T-helper 2 cell treated with Interferon-gamma antibody and Interleukin-4, amounts not matched to agents 100 ng/mL and 5 ng/mL, for 36 hours (primary cell): ENCODE measurements around the gene TEC. TPM values are rescaled to one million over a fixed set of nuclear protein-coding genes. Genes with fewer than 3 reads are reported as not detected.
"Not testable (repeated sequence)": the region's sequence is repeated elsewhere in the genome, so short reads cannot be mapped to it uniquely, and the experiment has no call there.

Source experiments
- intact Hi-C: fragments of 100-400 bp; cut with micrococcal nuclease; formaldehyde crosslinking; loops from one replicate; pipeline ENCODE4 v1.15.1; 2023
- total RNA-seq: library from RNA; stranded (reverse); gene quantifications from 2 replicates; pipeline ENCODE4 v1.2.3, GENCODE V29; 2022

TEC gene
- total RNA-seq, 1 donor from 2014 or later, result 1.1 TPM

DNA sequence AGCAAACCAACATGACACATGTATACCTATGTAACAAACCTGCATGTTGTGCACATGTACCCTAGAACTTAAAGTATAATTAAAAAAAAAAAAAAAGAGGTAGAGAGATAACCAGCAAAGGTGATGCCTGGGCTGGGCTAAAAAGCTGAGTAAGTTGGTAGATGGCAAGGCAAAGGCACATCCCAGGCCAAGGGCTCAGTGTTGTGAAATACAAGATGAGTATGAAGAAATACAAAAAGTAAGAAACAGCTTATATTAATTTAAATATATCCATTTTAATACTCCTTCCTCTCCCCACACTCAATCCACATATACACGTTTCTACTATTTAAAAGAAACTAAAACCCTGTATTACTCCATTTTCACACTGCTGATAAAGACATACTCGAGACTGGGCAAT lies 25.8 kb downstream of the TEC start:
- intact Hi-C loops, result no loop called here

DNA sequence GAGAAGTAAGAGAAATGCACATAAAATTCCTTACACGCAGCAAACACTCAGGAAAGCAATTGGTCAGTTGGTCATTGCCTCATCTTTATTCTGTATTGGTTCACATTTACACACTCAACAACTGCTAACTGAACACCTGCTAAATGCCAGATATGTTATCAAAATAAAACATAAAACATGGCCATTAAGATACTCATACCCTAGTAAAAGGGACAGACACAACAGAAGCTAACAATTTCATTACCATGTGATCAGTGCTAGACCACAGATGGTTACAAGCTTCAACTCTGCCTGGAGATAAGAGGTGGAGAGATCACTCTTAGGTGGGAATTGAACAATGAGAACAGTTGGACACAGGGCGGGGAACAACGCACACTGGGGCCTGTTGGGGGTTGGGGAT lies 26.2 kb downstream of the TEC start:
- intact Hi-C loops, result no loop called here

DNA sequence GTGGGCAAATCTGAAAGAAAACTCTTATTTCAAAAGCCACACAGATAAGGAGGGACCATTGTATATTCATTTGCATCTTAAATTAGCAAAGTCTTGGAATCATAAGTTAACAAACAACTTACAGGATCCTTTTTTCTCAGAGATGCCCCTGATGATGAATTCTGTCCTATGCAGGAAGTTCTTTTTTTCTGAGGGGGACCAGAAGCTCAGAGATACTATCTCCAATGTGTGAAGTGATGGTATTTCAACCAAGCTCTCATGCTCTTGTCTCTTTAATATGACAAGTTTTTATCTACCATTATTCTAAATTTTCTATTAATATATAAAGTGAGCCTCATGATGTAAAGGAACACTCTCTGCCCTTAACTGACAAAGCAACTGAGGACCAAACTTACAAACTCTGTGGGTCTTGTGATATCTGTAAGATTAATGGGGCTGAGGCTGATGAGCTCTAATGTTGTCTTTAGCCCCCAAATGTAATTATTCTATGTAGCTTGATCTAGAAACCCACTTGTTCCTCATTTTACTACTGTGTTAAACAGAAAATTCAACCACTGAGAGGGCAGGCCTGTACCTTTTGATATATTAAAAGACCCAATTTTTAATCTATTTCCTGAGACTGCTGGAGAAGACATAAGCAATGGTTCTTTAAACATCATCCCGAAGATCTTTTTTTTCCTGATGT lies 27.0 kb downstream of the TEC start:
- intact Hi-C loops, result no loop called here

DNA sequence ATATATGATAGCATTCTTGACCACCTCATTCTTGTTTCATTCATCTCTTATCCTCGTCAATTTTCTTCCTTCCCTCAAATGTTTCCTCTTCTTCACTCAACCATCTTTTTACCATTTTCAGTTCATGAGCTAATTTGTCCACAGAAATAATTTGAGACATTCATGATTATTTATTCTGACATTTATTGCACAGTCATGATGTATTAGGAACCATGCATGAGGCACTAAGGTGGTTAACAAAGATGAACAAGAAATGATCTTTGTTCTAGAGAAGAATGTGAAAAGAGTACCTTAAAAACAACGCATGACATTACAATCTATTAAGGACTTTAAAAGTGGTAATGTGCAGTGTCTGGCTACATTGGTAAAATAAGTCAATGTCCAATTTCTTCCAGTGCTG lies 27.9 kb downstream of the TEC start:
- intact Hi-C loops, result no loop called here

DNA sequence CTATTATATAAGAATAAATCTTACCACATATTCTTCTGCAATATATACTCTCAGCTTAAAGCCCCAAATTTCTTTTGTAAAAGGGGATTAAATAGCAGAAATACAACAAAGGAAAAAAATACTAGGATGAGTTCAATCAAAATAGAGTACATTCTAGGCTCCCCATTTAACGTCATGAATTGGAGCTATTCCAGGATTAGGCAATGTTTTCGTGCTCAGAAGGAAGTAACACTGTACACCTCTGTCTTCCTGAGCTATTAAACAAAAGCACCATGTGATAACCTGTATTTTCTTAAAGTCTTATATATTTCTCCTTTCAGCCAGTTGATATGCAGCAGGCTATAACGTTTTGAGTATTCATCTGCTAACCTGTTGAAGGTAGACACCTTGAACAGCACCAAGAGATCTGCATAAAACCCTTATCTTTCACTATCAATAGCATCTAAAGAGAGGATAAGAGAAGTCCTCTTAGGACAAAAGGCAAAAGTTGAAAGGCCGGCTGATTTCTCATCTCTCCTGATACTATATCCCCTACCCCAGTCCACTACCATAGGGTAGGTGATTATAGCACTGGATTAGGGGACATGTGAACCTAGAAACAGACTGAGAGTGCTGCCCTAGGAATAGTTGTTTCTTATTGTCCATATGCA lies 31.5 kb downstream of the TEC start:
- intact Hi-C loops, result no loop called here

DNA sequence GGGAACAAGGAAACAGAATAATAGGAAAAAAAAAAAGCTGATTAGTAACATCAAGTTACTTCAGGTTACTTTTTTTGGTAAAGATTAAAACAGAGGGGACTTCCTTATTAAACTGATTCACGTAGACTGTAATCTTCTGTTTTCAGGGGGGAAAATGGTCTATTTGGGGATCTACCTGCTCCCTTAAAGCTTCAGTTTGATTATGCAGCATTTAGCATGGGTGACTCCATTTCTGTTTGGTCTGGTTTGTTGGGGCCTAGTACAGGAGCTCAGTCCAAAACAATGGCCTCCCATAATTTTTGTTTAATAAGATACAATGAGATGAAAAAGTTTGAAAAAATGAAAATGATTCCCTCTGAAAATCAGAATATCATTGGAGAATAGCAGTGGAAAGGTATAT lies 34.6 kb downstream of the TEC start:
- intact Hi-C loops, result no loop called here

DNA sequence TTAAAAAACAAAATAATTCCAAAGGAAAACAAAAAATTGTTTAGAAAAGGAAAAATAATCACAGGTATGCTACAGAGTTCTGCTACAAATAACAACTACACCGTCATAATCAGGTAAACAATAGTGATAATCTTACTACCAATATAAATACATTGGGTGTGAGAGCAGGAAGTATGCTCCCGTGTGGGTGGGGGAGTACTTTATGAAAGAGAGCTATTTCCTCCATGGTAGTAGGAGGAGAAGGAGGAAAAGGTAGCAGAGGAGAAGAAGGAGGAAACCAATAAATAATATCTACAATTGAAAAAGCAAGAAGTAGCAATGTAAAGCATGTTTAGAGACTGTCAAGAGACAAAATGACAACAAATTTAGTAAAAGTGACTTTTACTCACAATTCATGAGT lies 35.1 kb downstream of the TEC start:
- intact Hi-C loops, result no loop called here

DNA sequence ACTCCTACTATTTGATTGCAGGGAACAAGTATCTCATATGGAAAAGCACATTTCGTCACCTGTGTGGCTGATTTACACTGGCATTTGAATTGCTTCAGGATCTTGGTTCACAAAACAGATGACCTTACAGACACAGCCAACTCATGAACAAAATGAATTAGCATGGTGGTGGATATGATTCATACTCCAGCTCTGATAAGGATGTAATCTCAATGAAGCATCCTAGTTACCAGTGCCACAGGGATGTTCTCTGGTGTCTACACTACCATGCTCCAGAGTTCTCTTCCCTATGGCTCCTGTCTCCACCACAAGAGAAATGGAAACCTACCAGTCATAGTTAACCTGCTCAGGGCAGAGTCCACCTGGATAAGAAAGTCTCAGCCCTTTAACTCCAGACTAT lies 40.7 kb downstream of the TEC start:
- intact Hi-C loops, result no loop called here

DNA sequence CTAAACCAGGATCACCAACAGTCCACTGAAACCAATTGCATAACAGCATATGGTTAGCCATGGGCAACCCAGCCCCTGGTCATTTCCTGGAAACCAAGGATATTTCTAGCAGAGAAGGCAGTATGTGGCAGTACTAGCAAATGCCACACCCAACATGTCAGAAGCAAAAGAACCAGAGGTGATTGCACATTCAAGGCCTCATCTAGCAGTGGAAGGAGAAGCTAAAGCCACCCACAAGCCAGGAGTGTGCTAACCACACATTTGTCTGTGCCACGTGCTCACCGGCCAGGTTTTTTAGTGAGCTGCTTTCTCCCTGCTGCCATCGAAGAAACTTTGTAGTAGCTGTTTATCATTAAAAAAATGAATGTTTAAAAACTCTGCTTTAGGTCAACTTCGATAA lies 42.0 kb downstream of the TEC start:
- intact Hi-C loops, result no loop called here

DNA sequence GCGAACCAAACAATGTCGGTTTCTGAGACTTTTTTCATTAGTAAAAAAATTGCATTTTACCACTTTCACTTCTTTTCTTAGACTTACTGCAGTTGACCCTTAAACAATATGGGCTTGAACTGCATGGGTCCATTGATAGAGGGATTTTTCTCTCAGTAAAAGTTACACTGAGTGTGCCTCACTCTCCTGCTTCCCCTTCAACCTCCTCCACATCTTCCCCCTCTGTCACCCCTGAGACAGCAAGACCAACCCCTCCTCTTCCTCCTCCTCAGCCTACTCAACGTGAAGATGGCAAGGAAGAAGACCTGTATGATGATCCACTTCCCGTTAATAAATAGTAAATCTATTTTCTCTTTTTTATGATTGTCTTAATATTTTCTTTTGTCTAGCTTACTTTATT lies 43.4 kb downstream of the TEC start:
- intact Hi-C loops, result no loop called here

DNA sequence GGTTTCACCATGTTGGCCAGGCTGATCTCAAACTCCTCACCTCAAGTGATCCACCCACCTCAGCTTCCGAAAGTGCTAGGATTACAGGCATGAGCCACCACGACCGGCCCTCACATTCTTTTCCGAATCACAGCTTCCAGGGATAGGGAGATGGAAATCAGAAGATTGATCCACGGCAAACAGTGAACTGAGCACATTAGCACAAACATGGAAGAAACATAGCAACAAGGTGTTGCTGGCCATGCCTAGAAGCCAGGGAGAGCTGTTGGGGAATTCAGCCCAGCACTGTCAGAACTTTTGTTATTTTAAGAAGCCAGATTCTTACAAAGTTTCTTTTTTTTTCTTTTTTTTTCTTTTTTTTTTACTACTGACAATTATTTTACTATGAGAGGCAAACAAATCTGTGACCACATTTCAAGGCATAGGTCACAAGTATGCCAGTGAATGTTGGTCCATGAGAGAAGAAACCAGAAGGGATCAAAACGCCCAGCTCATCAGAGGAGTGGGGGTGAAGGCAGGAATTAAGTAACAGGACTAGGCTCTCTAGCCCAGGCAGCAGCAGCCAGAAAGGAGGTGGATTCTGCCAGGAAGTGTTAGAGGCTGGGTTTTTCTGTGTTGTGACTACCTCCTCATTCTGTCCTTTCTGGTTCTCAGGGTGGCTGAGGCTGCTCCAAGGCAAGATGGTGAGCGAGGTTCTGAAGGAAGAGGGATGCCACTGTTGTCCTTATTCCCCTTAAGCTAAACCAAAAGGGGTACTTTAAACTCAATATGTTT lies 44.1 kb downstream of the TEC start:
- intact Hi-C loops, result no loop called here

DNA sequence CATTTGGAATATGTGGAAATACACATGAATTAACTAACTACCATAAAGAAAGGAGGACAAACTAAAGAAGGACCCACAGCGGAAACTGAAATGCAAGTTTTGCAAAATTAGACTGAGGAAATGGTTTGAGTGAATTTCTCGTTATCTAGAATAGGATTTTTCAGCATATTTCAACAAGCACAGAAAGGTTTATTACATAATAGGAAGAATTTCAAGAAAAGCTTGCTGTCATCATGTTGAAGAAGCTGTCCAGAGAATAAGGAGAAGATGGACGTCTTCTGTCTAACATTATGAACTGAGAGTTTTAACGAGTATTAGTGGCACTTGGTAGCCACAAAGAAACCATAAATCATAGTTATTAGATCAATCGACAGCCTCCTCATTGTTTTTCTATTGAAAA lies 45.0 kb downstream of the TEC start:
- intact Hi-C loops, result no loop called here

DNA sequence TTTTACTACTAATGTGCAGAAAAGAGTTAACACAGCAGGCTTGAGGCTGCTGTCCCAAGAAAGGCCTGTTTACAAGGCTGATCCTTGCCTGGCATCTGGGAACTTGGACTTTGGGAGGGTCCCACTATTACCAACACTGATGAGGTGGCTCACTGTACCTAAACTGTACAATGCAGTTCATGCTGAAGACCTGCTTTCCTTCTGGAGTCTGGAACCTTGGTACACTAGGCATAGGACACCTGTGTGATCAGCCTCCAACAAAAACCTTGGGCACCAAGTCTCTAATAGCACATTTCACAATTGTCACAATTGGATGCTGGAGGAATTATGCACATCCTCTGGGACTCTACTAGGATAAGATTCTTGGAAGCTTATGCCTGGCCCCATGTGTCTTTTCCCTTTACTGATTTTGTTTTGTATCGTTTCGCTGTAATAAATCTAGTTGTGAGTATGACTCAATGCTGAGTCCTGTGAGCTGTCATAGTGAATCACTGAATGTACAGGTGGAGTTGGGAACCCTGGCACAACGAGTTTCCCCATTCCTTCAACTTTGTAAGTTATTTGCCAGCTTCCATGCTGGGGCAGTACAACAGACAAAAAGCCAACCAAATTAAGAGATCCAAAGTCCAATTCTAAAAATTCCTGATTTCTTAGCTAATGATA lies 45.9 kb downstream of the TEC start:
- intact Hi-C loops, result no loop called here

DNA sequence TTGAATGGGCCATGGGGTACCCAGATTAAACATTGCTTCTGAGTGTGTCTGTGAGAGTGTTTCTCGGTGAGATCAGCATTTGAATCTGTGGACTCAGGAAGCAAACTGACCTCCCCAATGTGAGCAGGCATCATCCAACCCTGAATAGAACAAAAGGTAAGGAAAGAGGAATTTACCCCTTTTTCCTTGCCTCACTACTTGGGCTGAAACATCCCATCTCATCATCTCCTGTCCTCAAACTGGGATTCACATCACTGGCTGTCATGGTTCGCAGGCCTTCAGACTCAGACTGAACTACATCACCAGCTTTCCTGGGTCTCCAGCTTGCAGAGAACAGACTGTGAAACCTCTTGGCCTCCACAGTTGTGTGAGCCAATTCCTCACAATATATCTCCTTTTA lies 47.1 kb downstream of the TEC start:
- intact Hi-C loops, result no loop called here

DNA sequence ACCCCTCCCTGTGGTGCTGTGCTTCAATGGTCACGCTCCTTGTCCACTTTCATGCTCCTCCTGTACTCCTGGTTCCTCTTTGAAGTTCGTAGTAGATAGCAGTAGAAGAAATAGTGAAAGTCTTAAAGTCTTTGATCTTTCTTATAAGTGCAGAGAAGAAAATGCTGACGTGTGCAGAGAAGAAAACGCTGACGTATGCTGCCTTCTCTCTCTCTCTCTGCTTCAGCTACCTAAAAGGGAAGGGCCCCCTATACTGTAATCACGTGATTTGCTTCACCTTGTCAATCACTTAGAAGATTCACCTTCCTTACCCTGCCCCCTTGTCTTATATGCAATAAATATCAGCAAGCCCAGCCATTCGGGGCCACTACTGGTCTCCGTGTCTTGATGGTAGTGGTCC lies 50.2 kb downstream of the TEC start:
- intact Hi-C loops, result not testable (repeated sequence)

DNA sequence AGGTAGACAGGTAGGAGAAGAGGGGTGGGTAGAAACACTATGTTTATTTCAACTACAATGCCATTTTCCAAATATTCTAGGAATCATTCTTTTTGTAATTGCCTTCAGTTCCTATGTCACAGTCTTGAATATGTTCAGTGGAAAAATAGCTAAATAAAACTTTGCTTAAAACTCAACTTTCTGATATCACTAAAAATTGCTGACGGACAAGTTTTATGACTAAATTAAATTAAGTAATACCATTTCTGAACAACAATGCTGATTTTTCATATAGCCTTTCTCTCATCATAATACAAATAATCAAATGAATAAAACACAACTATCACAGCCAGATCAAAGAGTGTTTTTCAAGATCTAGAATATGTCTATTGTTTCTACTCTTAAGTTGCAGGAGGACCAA lies 53.1 kb downstream of the TEC start:
- intact Hi-C loops, result no loop called here

DNA sequence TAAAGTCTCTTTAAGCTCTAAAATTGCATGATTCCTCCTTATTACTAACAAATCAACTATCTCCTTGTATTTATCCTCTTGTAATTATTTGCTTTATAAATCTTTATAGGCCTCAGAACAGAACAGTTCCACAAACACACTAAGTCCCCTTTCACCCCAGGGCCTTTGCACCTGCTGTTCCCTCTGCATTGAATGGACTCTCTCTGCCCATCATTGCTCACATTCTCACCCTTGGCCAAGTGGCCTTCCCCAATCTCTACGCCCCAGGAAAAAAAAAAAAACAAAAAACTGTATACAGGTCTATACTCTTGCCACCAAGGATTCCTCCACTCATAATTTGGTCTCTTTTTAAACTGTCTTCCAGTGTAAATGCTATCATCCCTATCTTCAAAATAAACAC lies 53.7 kb downstream of the TEC start:
- intact Hi-C loops, result no loop called here

DNA sequence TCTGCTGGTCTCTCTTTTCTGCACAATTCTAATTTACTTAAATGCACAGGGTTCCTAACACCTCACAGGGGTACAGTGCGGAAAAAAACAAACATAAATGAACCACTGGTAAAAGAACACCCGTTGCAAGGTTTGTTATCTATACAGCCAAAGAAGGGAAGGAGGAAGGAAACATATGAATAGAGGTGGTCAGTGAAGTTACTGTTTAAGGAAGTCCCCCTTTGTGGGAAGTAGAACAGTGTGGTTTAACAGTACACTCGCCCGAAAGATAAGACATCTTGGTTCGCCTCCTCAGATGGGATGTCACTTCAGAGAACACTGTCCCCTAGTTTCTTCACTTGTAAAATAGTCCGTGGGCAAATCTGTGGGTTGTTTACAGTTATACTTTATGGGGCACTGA lies 57.5 kb downstream of the TEC start:
- intact Hi-C loops, result loop anchor here (5.0 kb wide), 1 partner anchor 55 kb away; the partner anchor contains the start of gene TEC

DNA sequence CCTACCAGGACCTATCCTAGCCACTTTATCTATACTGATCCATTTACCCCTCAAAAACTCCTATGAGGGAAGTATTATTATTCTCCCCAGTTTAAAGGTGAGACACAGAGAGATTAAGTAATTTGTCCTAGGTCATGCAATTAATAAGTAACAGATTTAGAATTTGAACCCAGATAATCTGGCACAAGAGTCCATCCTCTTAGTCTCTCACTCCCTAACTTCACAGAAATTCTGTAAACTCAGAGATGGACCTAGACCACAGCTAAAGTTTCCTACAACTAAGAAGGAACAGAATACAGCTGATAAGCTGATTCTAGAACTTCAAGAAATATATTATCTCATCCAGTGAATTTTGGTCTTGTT lies 58.7 kb downstream of the TEC start:
- intact Hi-C loops, result loop anchor here (5.0 kb wide), 1 partner anchor 56 kb away; the partner anchor contains the start of gene TEC

DNA sequence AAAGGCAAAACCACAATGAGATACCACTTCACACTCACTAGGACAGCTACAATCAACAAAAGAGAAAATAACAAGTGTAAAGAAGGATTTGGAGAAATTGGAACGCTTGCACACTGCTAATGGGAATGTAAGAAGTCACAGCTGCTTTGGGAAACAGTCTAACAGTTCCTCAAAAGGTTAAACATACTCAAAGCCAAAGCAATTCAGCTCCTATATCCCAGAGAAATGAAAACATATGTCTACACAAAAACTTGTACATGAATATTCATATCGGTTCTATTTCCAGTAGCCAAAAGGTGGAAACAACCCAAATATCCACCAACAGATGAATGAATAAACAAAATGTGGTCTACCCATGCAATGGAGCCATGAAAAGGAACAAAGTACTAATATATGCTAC lies 64.0 kb downstream of the TEC start:
- intact Hi-C loops, result no loop called here

DNA sequence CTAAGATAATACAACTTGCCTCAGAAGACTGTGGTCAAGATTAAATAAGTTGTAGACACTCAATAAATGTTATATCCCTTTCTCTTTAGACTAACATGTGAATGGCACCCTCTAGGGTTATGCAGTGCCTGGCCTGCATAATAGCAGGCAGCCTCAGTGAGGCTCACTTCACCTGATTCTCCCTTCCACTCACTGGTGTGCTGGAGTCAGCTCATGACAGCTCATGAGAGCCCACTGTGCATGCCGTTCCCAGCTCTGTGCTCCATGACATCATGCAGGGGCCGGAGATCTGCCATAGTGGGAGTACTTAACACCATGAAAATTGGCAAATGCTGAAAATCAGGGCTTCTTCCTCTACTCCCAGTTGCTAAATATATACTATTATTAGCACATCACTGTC lies 64.5 kb downstream of the TEC start:
- intact Hi-C loops, result no loop called here

DNA sequence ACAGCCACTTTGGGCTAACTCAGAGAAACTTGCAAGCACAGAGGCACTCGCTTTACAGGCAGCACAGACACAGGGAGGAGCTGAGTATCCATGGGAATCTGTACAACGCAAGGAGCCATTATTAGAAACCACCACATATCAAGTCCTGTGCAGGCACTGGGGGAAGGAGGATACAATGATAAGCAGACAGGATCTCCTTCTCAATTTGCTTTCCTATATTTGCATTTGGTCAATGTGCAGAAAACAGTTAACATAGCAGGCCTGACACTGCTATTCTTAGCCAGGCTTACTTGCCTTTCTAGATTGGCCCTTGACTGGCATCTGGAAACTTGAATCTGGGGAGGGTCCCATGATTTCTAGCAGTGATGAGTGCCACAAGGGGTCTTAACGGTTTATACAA lies 65.8 kb downstream of the TEC start:
- intact Hi-C loops, result no loop called here
